Stimulated activated CD8-positive, alpha-beta memory T cell treated with anti-CD3 and anti-CD28 coated beads, Interleukin-12 subunit alpha, Interleukin-12 subunit beta, amount 100 ng/mL, for 4 hours (primary cell): ENCODE data around the gene KHK.
"Not testable (repeated sequence)": the region's sequence is repeated elsewhere in the genome, so short reads cannot be mapped to it uniquely, and the experiment has no call there.

ENCODE experiments used
- DNase-seq: peaks from one replicate; pipeline ENCODE4 v3.0.0-alpha.2; 2020; ENCODE audit warnings: low read depth

The KHK gene

DNA sequence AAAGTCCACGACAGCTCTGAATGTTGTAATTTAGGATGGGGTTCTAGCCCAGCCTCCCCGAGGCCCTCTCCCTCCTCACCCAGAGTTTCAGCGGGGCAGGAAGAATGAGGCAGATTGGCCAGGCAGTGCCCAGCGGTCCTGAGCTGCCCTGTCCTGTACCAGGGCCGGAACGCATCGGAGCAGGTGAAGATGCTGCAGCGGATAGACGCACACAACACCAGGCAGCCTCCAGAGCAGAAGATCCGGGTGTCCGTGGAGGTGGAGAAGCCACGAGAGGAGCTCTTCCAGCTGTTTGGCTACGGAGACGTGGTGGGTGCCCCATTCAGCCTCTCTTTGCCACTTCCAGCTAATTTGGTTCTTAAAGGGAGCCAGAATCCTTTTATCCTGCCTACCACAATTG, 10.8 kb downstream of the KHK start:
- DNase-seq: no peak

DNA sequence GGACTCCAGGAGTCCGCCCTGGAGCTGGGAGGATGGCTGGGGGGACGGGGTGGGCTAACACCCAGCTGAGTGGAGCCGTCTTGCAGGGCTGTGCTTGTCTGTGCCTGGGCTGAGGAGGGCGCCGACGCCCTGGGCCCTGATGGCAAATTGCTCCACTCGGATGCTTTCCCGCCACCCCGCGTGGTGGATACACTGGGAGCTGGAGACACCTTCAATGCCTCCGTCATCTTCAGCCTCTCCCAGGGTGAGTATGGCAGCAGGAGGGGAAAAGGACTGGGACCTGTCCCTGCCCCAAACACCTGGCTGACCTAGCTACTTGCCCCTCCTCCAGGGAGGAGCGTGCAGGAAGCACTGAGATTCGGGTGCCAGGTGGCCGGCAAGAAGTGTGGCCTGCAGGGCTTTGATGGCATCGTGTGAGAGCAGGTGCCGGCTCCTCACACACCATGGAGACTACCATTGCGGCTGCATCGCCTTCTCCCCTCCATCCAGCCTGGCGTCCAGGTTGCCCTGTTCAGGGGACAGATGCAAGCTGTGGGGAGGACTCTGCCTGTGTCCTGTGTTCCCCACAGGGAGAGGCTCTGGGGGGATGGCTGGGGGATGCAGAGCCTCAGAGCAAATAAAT, 12.9 kb downstream of the KHK start:
- DNase-seq: no peak

DNA sequence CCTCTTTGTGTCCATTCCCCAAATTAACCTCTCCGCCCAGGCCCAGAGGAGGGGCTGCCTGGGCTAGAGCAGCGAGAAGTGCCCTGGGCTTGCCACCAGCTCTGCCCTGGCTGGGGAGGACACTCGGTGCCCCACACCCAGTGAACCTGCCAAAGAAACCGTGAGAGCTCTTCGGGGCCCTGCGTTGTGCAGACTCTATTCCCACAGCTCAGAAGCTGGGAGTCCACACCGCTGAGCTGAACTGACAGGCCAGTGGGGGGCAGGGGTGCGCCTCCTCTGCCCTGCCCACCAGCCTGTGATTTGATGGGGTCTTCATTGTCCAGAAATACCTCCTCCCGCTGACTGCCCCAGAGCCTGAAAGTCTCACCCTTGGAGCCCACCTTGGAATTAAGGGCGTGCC, 13.5 kb downstream of the KHK start:
- no peak for DNase-seq

DNA sequence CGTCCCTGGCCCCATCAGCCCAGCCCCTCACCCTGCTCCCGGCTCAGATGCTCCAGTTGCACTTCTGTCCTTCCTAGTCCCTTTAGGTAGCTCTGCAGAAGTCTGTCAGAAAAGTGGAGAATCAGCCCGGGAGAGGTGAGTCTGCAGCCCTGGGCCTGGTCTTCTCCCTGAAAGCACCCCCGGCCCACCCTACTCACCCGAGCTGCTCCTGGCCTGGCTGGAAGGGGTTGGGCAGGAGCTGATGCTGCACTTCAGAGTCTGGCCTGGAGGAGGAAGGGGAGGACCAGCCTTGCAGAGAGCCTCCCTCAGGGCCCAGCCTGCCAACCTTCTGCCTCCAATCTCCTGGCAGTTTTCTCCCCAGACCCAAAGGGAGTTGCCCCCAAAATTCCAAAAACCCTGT, 15.8 kb downstream of the KHK start:
- DNase-seq: no peak

- DNase-seq: no peak
Observed at GRCh38 chr2:27105981-27106380, 19.4 kb downstream of the KHK start.

DNA sequence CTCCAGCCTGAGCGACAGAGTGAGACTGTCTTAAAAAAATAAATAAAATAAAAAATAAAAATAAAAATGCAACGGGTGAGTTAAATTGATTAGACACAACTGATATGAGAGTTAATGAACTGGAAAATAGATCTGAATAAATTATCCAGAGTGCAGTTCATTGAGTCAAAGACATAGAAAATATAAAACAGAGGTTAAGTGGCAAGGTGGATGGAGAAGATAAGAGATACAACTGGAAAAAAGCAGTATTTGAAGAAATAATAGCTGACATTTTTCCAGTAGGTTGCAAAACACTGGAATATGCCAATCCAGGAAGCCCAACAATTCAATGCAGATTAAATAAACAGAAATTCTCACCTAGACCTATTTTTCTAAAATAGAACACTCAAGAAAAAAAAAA, 21.6 kb downstream of the KHK start:
- no peak for DNase-seq

DNA sequence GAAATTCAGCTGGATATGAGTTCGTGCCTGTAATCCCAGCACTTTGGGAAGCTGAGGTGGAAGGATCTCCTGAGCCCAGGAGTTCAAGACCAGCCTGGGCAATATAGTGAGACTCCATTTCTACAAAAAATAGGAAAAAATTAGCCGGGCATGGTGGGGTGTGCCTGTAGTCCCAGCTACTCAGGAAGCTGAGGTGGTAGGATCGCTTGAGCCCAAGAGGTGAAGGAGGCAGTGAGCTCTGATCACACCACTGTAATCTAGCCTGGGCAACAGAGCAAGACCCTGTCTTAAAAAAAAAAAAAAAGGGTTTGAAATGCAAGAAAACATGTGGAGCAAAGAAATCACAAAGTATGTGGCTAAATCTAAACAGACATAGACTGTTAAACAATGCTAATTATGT, 22.5 kb downstream of the KHK start:
- DNase-seq: no peak

- DNase-seq: not testable (repeated sequence)
Observed at GRCh38 chr2:27110603-27111352, 24.2 kb downstream of the KHK start.

DNA sequence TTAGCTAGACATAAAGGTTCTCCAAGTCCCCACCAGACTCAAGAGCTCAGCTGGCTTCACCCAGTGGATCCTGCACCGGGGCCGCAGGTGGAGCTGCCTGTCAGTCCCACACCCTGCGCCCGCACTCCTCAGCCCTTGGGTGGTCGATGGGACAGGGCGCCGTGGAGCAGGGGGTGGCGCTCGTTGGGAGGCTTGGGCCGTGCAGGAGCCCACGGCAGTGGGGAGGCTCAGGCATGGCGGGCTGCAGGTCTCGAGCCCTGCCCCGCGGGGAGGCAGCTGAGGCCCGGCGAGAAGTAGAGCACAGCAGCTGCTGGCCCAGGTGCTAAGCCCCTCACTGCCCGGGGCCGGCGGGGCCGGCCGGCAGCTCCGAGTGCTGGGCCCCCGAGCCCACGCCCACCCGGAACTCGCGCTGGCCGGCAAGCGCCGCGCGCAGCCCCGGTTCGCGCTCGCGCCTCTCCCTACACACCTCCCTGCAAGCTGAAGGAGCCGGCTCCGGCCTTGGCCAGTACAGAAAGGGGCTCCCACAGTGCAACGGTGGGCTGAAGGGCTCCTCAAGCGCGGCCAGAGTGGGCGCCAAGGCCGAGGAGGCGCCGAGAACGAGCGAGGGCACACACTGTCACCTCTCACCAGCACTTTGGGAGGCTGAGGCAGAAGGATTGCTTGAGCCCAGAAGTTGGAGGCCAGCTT, 25.0 kb downstream of the KHK start:
- DNase-seq: not testable (repeated sequence)

DNA sequence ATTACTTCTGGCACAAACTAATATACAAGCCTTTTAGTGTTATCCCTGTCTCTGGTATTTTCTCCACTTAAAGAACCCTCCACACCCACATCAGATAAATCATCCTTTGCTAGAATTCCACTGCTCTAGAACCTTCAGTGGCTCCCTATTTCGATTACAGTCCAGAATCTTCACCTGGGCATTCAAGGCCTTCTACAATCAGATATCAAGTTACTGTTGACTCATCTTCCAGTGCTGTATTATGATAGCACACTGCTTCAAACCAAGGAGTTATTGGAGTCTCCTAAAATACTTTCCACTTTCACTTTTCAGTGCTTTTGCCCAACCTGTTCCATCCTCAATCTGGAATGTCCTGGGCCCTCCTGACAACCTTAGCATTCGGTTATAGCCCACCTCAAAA, 28.9 kb downstream of the KHK start:
- DNase-seq: no peak

DNA sequence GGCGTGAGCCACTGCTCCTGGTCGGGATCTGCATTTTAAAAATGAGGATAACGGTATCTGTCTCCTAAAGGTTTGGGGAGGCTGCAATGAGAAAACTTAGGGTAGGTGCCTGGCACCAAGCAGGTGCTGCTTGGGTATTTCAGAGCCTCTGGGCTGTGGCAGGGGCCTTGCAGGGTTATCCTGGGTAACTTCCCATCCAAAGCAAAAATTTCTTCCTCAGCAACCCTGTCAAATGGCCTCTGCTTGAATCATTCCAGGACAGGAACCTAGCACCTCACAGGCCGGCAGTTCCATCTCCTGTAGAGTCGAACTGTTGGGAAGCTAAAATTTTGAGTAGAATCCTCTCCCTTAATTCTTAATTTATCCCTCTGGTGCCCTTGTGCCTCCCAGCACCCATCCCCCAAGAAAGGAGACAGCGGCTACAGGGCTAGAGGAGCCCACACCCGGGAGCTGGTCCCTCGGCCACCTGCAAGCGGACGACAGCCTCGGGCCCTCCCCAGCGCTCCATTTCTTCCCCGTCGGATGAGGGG, 31.5 kb downstream of the KHK start:
- no peak for DNase-seq

DNA sequence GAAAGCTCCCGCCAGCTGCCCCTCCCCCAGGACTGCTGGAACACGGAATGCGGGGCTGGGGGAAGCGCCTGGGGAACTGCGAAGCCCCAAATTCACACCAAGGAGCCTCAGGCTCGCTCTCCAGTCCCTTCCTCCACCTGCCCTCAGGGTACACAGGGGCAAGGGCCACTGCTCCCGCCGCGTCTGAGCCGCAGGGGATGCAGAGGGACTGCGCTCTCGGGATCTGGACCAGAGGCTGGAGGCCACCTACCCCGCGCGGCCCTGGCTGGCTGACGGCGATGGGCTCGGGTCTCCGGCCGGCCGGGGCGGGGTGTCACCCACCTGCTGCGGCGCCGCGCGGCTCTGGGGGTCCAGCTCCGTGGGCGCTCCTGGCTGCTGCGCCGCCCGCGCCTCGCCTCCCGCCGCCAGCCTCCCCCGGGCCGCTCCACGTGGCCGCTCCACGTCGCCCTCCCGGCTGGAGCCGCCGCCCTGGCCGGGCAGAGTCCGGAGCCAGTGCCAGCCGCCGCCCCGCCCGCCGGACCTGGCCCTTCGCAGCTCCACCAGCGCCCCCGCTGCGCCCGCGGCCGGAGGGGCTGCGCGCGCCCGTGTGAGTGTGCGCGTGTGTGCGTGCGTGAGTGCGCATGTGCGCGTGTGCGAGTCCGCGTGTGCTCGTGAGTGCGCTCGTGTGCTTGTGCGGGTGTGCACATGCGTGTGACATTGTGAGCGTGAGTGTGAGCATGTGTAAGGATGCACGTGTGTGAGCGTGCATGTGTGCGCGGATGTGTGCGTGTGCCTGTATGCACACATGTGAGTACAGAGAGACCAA, 32.2 kb downstream of the KHK start, which contains the start of gene CGREF1:
Gene CGREF1 (minus strand): TSS at position 604 of the 805 bp plus-strand sequence. CDS start 14,762 bp downstream, outside the sequence.
- DNase-seq: no peak

DNA sequence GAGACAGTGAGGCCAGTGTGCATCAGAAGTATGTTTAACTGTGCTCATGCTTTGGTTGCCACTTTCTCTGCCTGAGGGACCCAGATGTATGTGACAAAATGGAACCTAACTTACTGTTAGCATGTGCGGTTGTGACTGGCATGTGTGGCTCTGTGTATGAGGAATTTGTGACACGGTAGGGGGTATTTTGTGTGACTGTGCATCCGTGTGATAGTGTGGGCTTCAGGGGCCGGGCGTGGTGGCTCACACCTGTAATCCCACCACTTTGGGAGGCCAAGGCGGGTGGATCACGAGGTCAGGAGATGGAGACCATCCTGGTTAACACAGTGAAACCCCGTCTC, 32.7 kb downstream of the KHK start:
- DNase-seq: not testable (repeated sequence)

- no peak for DNase-seq
Observed at GRCh38 chr2:27121906-27122305, 35.3 kb downstream of the KHK start.

DNA sequence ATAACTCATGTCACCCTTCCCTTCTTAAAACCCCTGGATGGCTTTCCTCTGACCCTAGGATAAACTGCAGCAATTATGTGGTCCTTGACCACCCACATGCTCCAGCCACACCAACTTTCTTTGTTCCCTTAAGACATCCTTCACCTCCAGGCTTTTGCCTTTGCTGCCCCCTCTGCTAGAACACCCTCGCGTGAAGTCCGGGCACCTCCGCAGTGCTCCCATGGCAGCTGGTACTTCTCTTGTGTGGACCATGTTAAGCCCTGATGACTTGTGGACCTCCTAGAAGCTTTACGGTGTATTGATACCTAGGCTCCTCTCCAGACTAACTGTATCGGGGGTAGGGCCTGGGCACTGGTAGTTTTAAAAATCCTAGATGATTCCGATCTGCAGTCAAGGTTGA, 36.2 kb downstream of the KHK start:
- DNase-seq: no peak

DNA sequence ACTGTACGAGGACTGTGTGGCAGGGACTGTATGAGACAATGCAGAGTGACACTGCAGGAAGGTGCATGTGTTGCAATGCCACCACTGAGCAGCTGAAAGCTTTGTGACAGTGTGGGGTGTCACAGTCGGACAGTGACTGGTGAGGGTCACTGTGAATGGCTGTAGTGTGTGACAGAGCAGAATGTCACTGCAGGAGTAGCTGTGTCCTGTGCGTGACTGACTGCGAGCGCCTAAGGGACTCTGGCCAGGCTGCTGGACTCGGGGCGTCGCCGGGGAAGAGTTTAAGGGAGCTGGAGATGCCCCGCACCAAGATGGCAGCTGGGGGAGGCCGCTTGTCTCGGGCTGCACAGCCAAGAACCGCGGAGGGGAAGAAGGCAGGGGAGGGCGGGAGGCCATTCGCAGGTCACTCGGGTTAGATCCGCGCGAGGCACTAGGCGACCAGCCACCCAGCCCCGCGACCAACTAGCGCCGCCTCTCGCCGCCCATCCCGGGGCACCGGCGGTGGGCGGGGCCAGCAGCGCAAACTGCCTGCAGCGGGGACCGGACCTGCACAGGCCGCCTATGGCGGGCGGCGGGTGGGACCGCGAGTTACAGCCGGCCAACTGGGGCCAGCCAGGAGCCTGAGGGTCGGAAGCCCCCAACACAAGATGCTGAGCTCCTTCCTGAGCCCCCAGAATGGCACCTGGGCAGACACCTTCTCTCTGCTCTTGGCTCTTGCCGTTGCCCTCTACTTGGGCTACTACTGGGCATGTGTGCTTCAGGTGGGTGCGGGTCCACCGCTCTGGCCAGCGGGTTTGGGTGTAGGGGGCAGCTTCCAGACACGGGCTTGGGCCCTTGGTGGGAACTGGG, 37.0 kb downstream of the KHK start, which contains the start of gene ABHD1:
Gene ABHD1 (plus strand): TSS at position 514 of the 849 bp plus-strand sequence. CDS start 134 bp downstream, at position 648.
- DNase-seq: peak; percentile 50

DNA sequence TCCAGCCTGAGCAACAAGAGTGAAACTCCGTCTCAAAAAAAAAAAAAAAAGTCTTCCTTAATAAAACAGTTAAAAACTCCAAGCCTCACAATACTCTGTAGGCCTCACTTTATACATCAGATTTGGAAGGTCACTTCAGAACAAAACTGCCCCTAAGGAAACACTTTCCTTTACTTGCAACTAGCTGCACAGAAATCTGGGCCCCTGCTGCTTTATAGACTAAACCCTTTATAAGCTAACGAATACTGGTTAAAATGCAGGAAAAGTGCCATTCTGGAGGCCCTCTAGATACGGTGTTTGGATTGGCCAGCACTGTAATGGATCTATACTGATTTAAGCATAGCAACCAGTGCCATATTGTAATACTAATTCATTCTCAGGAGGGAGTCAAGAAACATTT, 38.5 kb downstream of the KHK start:
- no peak for DNase-seq

GRCh38 chr2:27126252-27126710, 39.7 kb downstream of the KHK start:
- no peak for DNase-seq

GRCh38 chr2:27127883-27128667, 41.5 kb downstream of the KHK start:
- no peak for DNase-seq
